GM12878 (cell line): ENCODE results near the gene OTUB1. TPM values are rescaled to one million over a fixed set of nuclear protein-coding genes. Genes with fewer than 3 reads are reported as not detected.

ENCODE experiments used
- ATAC-seq: fragments of 200-7000 bp; cut with Tn5 transposase; 3 replicates; pipeline ENCODE4 v1.9.1; 2020; ENCODE audit warnings: mild to moderate bottlenecking, moderate library complexity
- BruUV-seq: library from RNA; stranded (reverse); fragments of 400-500 nt; replicated peaks from 2 replicates; lab custom pipeline; 2021; lab: Mats Ljungman, UMichigan
- CTCF ChIA-PET: fragments of 300-600 bp; sonication (Branson Sonifier 250); formaldehyde crosslinking; extraction: SDS; loops from one replicate; lab custom pipeline; 2021; ENCODE audit warnings: inconsistent platforms; lab: Yijun Ruan, JAX
- POLR2A ChIA-PET: fragments of 350-600 bp; formaldehyde crosslinking; extraction: SDS; loops from one replicate; lab custom pipeline; 2021; ENCODE audit warnings: inconsistent platforms; lab: Charles Lee
- RAD21 ChIA-PET: fragments of 300-600 bp; sonication (Branson Sonifier 250); formaldehyde crosslinking; loops from one replicate; lab custom pipeline; 2023; ENCODE audit warnings: antibody characterized with exemption; ENCODE audit not compliant: unreplicated experiment; lab: Charles Lee
- SMC1A ChIA-PET: fragments of 300-600 bp; sonication (Branson Sonifier 250); formaldehyde crosslinking; loops from one replicate; lab custom pipeline; 2023; ENCODE audit not compliant: unreplicated experiment, uncharacterized antibody; lab: Charles Lee
- DNase-seq: peaks from one replicate; pipeline ENCODE4 v3.0.0-alpha.2; 2011; ENCODE audit warnings: low read depth, low spot score
- FAIRE-seq: peaks from 3 replicates; lab custom pipeline; 2011; peaks lifted over from hg19 to GRCh38; lab: Jason Lieb, UNC
- H2AFZ ChIP-seq: 2 replicates; pipeline ENCODE4 v1.6.0; 2011; ENCODE audit warnings: low read depth, low read length, control low read depth; ENCODE audit not compliant: control insufficient read depth
- H3K27ac ChIP-seq: 2 replicates; pipeline ENCODE4 v1.5.1; 2011; ENCODE audit warnings: control low read depth; ENCODE audit not compliant: control insufficient read depth, insufficient read depth
- H3K27me3 ChIP-seq, 2 experiments: replicated peaks in 1 of 2; 2 replicates each; pipeline versions ENCODE4 v1.6.0 to v1.6.1; 2011; ENCODE audit warnings: low read length in 1 of 2; ENCODE audit not compliant: control insufficient read depth in 2 of 2, insufficient read depth in 2 of 2
- H3K36me3 ChIP-seq, 2 experiments: 2 replicates each; pipeline ENCODE4 v1.5.1; 2011; ENCODE audit warnings: low read length in 1 of 2; ENCODE audit not compliant: control insufficient read depth in 2 of 2, insufficient read depth in 2 of 2
- H3K4me1 ChIP-seq: 2 replicates; pipeline ENCODE4 v1.6.1; 2011; ENCODE audit warnings: mild to moderate bottlenecking, low read length, moderate library complexity, mixed read lengths; ENCODE audit not compliant: control insufficient read depth, insufficient read depth
- H3K4me2 ChIP-seq: 2 replicates; pipeline ENCODE4 v1.6.0; 2011; ENCODE audit warnings: control low read depth; ENCODE audit not compliant: control insufficient read depth, insufficient read depth
- H3K4me3 ChIP-seq: fragments of 200-600 bp; sonication (generic); 2 replicates; pipeline ENCODE4 v1.5.1; 2016
- H3K79me2 ChIP-seq: 2 replicates; pipeline ENCODE4 v1.6.0; 2011; ENCODE audit warnings: low read length; ENCODE audit not compliant: control insufficient read depth, insufficient read depth
- H3K9ac ChIP-seq: 2 replicates; pipeline ENCODE4 v1.8.0; 2011; ENCODE audit warnings: low read length, control low read depth, mixed read lengths; ENCODE audit not compliant: control insufficient read depth, insufficient read depth
- H3K9me3 ChIP-seq: replicated peaks from 3 replicates; pipeline ENCODE4 v1.5.1; 2011; ENCODE audit warnings: mild to moderate bottlenecking, low read length; ENCODE audit not compliant: control insufficient read depth, insufficient read depth
- H4K20me1 ChIP-seq: 2 replicates; pipeline ENCODE4 v1.6.0; 2011; ENCODE audit not compliant: control insufficient read depth, insufficient read depth
- BCL11A ChIP-seq: IDR thresholded peaks from 2 replicates; pipeline ENCODE4 v1.6.1; 2011; ENCODE audit warnings: low read depth, low read length
- CEBPB ChIP-seq, 2 experiments: fragments of 150-350 bp in 1 of 2; IDR thresholded peaks; 2 replicates each; pipeline ENCODE4 v1.6.1; 2012 to 2014; ENCODE audit warnings: low read depth in 2 of 2, low read length in 2 of 2, borderline replicate concordance in 1 of 2, inconsistent platforms in 1 of 2
- CEBPZ ChIP-seq: fragments of 150-350 bp; IDR thresholded peaks from 2 replicates; pipeline ENCODE4 v1.6.1; 2016; ENCODE audit warnings: low read depth, low read length
- NRF1 ChIP-seq: conservative IDR thresholded peaks from 2 replicates; pipeline ENCODE4 v1.6.1; 2011; ENCODE audit warnings: mild to moderate bottlenecking, low read depth, low read length, improper control_type of control experiment
- PAX5 ChIP-seq: IDR thresholded peaks from 2 replicates; pipeline ENCODE4 v1.6.1; 2011; ENCODE audit warnings: low read depth, low read length, borderline replicate concordance
- ZBTB11 ChIP-seq: fragments of 450-650 bp; formaldehyde crosslinking; IDR thresholded peaks from 2 replicates; pipeline ENCODE4 v1.5.0; 2022; ENCODE audit warnings: mild to moderate bottlenecking, missing genetic modification characterization
- WGBS: methylation state at CpG from one replicate; pipeline ENCODE4 v1.1.6; 2016; ENCODE audit warnings: low lambda C conversion rate; ENCODE audit not compliant: insufficient replicate concordance, insufficient coverage; ENCODE audit errors: missing lambda C conversion rate; 5-methylcytosine and 5-hydroxymethylcytosine counted together
- in situ Hi-C: fragments of 300-500 bp; cut with MboI; formaldehyde crosslinking; loops from 9 replicates; pipeline ENCODE4 v1.14.3; 2018; ENCODE audit warnings: mixed read lengths
- intact Hi-C: fragments of 100-400 bp; cut with micrococcal nuclease; formaldehyde crosslinking; loops from one replicate; pipeline ENCODE4 v1.14.2; 2022; ENCODE audit not compliant: unreplicated experiment
- polyA plus RNA-seq, 11 experiments: library from polyadenylated mRNA; depleted of rRNA in 4 of 11; unstranded in 6 of 11; stranded (reverse) in 5 of 11; fragments of >200 nt; fragmentation: Nextera tagmentation in 4 of 11; fragmentation: Illumina TruSeq in 1 of 11; extraction: Ambion mirVana in 4 of 11; extraction: Trizol in 1 of 11; gene quantifications; 1 replicate in 1 of 11; 2 replicates in 10 of 11; pipeline versions ENCODE4 v1.2.1 to v1.2.3, GENCODE V29; 2011 to 2016; ENCODE audit warnings: inconsistent platforms in 2 of 11, missing spikeins in 2 of 11, low read depth in 1 of 11
- total RNA-seq, 4 experiments: library from RNA; depleted of rRNA in 3 of 4; stranded (reverse); fragments of >200 nt in 3 of 4; fragmentation: Illumina TruSeq in 1 of 4; extraction: Trizol in 1 of 4; gene quantifications; 2 replicates each; pipeline versions ENCODE4 v1.2.1 to v1.2.3, GENCODE V29; 2013 to 2021

OTUB1 gene
- total and polyA plus RNA-seq, 10 of the 15 experiments (the other 5 are each of a cell fraction or from before 2014, with no cell fraction given), result 49.6 to 225 (median 131) TPM

GRCh38 chr11:64009710-64010109 lies 23.5 kb downstream of the OTUB1 start (continued):
- TF ChIP-seq ZBTB11 (CRISPR knock-in tag) (no peak), CEBPZ (no peak), NRF1 (no peak)

GRCh38 chr11:64010783-64011182 lies 24.5 kb downstream of the OTUB1 start:
- no peaks in the 10 kb centered on the region; a peak in 3 of 4 replicates for H3K27me3 ChIP-seq
- TF ChIP-seq CEBPZ, result no peak
- TF ChIP-seq ZBTB11 (CRISPR knock-in tag), result no peak
- TF ChIP-seq CEBPB (IDR thresholded peaks at IDR 0.05; ENCODE audit: borderline replicate concordance in 1 of 2, low read depth in 2 of 2, low read length in 2 of 2), result no peak
- TF ChIP-seq PAX5, result no peak
- no peak for TF ChIP-seq BCL11A

More at GRCh38 chr11:64010783-64011182, 24.5 kb downstream of the OTUB1 start:
- WGBS, result 35% methylated on average over 2 of the region's 2 CpGs
- ChIA-PET POLR2A (no interaction called here), SMC1A (no interaction called here), RAD21 (no interaction called here), CTCF (no interaction called here)
- DNase-seq (no peak), ATAC-seq (no peak), FAIRE-seq (no peak)
- Histone ChIP-seq H3K4me1 (no peaks in the 10 kb centered on the region), H3K36me3 (no peaks in the 10 kb centered on the region), H3K4me2 (no peak overlapping the region), H3K9me3 (peaks cover 3% of the 10 kb centered on the region; the same call in 2 of the 3 replicates), H3K27ac (no peak overlapping the region), H3K4me3 (no peak overlapping the region), H2AFZ (no peak overlapping the region), H3K9ac (no peak overlapping the region), H3K79me2 (no peaks in the 10 kb centered on the region), H4K20me1 (no peaks in the 10 kb centered on the region)
- intact Hi-C loops (no loop called here), in situ Hi-C loops (no loop called here)
- no TSS peak for BruUV-seq
